T-helper 9 cell (primary cell): ENCODE measurements around the gene CACHD1.

Source experiments
- DNase-seq: peaks from one replicate; pipeline ENCODE4 v3.0.0-alpha.2; 2020
- total RNA-seq, 2 donors: gene quantifications; one replicate each; lab custom pipeline; 2026; lab: John Stamatoyannopoulos, UW

CACHD1 gene
- 0 to 0.07 reads per million in 2 donors for total RNA-seq

DNA sequence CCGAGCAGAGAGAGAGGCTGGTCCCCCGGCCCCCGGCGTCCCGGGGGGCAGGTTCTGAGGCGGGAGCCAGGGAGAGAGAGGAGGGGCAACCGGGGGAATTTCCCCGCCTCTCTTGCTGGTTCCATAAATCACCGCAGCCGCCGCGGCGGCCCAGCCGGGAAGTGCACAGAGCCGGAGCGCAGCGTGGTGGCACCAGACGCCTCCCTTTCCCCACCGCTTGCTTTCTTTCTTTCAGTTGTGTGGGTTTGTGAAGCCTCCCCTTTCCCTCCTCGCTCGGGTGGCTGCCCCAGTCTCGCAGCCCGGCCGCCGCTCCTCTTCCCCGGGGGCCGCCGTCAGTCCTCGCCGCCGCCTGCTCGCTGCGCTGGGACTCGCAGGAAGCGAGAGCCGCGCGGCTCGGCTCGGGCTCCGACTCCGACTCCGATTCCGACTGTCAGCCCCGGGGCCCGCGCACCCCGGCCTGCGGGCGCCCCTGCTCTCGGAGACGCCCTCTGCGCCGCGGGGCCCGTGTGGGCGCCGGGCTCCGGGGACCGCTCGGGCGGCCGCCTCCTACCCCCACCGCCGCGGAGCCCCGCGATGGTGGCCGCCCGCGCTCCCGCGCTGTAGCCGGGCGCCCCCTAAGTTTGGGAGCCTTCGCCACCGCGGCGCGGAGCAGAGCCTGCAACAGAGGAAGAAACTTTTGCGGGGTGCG lies at the start of gene CACHD1:
TSS of gene CACHD1 (plus strand) at position 153 of the 688 bp plus-strand sequence. CDS start 616 bp downstream, outside the sequence.
- peak; percentile 4 for DNase-seq

GRCh38 chr1:64421377-64421776 lies 48.6 kb upstream of the CACHD1 start:
- no peak for DNase-seq

DNA sequence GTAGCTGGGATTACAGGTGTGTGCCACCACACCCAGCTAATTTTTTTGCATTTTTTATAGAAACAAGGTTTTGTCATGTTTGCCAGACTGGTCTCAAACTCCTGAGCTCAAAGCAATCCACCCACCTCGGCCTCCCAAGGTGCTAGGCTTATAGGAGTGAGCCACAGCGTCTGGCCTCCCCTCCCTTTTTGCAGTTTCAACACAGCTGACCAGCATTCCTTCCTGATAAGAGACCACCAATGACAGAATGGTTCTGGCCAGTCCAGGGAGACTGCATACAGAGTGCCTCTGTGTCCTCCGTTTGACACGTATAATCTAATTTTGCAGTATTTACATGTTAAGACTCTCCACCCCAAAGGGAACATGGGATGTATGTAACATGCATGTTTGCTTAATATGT lies 46.4 kb upstream of the CACHD1 start:
- no peak for DNase-seq

DNA sequence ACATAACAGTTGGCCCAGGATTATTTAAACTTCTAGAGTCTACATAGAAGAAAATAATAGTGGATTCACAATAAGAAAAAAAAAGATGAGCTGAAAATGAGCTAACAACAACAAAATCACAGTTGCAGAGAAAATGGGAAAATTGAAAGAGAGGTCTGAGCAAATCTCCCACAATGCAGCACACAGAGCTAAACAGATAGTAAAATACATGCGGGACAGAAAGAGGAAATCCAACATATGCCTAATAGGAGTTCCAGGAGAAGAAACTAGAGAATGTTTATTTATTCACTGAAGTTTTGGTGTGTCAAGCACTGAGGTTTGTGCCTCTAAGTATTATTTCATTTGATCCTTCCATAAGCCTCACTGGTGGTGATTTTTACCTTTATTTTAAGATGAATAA lies 45.5 kb upstream of the CACHD1 start:
- no peak for DNase-seq

DNA sequence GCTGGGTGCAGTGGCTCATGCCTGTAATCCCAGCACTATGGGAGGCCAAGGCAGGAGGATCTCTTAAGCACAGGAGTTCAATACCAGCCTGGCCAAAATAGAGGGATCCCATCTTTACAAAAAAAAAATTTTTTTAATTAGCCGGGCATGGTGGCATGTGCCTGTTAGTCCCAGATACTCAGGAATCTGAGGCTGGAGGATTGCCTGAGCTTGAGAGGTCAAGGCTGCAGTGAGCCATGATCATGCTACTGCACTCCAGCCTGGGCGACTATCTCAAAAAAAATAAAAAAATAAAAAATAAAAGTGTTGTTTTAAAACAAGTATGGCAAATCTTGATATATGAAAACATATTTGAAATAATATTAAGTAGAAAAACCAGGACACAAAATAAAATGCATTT lies 44.4 kb upstream of the CACHD1 start:
- no peak for DNase-seq

DNA sequence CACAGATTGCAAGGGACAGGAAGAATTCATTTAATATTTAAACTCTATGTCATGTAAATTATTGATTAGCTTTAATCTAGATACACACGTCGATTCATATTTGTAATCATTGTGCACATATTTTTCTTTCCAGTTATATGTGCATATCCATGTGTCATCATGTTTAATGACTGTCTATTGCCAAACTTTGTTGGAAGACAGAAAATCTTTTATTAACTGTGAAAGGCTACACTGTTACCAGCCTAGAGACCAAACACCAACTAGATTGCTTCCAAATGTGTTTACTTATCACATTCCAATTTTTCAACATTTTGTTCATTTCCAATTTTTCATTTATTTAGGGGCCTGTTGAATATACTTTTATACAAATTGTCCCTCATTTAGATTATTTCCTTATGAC lies 43.2 kb upstream of the CACHD1 start:
- no peak for DNase-seq

- no peak for DNase-seq
Observed at GRCh38 chr1:64427879-64428278, 42.0 kb upstream of the CACHD1 start.

DNA sequence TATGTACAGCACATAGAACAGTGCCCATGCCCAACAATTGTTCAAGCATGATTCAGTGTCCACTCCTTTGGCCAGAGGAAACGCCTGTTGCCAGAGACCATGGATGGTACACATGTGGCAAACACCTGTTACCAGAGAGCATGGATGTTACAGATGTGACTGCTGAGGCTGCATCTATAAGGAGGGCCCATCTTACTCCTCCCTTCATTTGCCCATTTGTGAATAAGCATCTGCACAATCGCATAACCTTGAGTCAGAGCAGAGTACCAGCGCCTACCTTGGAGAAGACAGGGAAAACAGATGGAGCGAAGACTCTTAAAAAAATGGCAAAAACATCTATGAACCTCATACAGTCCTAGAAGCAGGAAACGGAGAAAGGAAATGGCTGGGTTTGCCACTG lies 36.6 kb upstream of the CACHD1 start:
- DNase-seq, result no peak

GRCh38 chr1:64433747-64434146 lies 36.2 kb upstream of the CACHD1 start:
- no peak for DNase-seq

DNA sequence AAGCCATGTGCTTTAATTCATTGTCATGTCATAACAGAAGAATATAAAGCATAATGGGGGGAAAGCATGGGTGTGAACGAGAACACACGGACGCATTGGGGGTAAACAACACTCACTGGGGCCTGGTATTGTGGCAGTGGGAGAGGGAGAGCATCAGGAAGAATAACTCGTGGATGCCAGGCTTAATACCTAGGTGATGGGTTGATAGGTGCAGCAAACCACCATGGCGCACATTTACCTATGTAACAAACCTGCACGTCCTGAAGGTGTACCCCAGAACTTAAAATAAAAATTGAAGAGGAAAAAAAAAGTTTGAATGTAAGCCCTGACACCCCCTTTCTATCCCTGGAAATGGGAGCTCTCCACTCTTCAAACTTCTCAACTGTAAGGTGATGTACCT lies 34.9 kb upstream of the CACHD1 start:
- no peak for DNase-seq

GRCh38 chr1:64437453-64437852 lies 32.5 kb upstream of the CACHD1 start:
- DNase-seq, result no peak

GRCh38 chr1:64440183-64440826 lies 29.6 kb upstream of the CACHD1 start:
- DNase-seq, result no peak

GRCh38 chr1:64451440-64451839 lies 18.5 kb upstream of the CACHD1 start:
- DNase-seq, result no peak

DNA sequence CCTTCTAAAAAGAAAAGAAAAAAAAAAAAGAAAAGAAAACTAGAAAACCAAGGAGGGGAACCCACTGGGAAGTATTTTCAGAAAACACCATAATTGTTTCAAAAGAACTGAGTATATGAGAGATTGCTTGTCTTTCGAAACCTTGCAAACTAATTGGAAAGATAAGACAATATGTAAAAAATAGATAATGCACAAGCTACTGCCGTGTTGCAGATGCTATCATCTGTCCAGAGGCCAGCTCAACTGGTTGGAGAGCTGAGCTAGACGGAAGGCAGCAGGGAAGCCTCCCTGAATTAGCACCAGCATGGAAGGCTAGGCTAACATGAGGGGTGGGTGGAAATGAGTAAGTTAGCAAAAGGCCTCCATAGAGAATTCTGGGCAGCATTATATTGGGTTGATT lies 16.2 kb upstream of the CACHD1 start:
- DNase-seq, result no peak

DNA sequence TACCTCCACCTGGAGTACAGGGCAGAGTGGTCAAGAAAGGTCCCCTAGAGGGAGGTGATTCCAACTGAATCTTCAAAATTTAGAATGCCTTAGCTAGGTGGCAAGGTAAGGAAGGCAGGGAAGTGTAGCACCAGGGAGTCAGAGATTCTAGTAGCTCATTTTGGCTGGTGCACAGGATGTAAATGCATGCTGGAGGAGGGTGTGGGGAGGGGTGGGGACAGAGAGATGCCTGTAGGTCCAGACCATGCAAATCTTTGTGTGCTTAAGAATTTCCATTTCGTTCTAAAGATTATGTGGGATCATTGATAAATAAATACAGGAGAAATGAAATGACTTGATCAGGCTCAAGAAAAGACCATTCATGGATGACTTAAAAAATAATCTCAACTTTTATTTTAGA lies 11.0 kb upstream of the CACHD1 start:
- no peak for DNase-seq

DNA sequence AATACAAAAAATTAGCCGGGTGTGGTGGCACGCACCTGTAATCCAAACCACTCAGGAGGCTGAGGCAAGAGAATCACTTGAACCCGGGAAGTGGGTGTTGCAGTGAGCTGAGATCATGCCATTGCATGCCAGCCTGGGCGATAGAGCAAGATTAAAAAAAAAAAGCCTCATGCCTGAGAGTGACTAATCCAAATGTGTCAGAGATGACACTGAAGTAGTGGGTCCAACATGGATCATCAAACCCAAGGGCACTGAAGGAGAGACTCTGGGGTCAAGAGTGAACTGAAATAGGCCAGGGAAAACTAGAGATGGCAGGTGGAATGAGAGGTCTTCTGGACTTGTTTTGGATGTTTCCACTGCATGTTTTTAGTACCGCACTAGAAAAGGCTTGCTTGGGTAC lies 10.2 kb upstream of the CACHD1 start:
- no peak for DNase-seq

- DNase-seq, result no peak
Observed at GRCh38 chr1:64466033-64466432, 3.9 kb upstream of the CACHD1 start.

- no peak for DNase-seq
Observed at GRCh38 chr1:64469116-64469976, 583 bp upstream of the CACHD1 start.

- no peak for DNase-seq
Observed at GRCh38 chr1:64470665-64471217, 812 bp downstream of the CACHD1 start.

DNA sequence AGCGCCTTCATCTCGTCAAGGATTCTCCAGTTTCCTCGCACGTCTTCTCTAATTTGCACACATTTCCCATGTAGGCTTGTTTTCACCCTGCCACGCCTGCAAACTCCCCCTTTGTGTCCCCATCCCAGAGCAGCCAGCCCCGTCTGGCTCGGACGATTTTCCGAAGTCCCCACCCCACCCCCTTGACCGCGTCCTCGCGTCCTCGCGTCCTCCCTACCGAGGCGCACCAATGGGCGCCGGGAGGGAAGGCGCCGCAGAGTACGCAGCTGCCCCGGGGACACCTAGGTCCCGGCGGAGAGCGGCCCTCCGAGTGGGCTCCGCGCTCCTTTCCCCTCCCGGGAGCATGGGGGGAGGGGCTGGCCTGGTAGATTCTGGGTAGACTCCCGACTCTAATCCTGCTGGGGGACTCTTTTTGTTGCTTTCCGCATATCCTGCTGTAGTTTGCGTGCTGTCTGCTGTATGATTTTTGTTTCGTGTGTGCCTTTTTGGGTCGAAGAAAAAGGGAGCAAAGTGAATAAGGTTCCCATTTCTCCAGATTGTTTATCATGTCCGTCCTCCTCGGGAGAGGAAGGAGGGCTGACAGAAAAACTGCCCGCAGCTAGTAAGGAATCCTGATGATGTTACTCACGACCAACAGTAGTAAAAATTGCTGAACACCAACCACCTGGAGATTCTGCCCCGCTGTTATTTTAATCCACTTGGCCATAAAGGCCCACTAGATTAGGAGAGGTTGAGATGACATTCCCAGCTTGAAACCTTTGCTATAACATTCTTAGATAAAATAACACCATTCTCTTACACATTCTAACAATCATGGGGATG lies 1.5 kb downstream of the CACHD1 start:
- no peak for DNase-seq

- DNase-seq, result no peak
Observed at GRCh38 chr1:64472040-64472376, 2.1 kb downstream of the CACHD1 start.

GRCh38 chr1:64472805-64473204 lies 2.9 kb downstream of the CACHD1 start:
- DNase-seq, result no peak

GRCh38 chr1:64473367-64473766 lies 3.4 kb downstream of the CACHD1 start:
- DNase-seq, result no peak
